Effector CD4-positive, alpha-beta T cell (primary cell): ENCODE data around the gene IFIT1.
"Not testable (repeated sequence)": the region's sequence is repeated elsewhere in the genome, so short reads cannot be mapped to it uniquely, and the experiment has no call there.

Experiments
- DNase-seq: peaks from one replicate; pipeline ENCODE4 v3.0.0-alpha.2; 2020

Gene IFIT1

GRCh38 chr10:89399956-89400355, 7.5 kb downstream of the IFIT1 start:
- DNase-seq: no peak

GRCh38 chr10:89403043-89403442, 10.6 kb downstream of the IFIT1 start:
- no peak for DNase-seq

- no peak for DNase-seq
Observed at GRCh38 chr10:89404104-89405047, 12.0 kb downstream of the IFIT1 start.

DNA sequence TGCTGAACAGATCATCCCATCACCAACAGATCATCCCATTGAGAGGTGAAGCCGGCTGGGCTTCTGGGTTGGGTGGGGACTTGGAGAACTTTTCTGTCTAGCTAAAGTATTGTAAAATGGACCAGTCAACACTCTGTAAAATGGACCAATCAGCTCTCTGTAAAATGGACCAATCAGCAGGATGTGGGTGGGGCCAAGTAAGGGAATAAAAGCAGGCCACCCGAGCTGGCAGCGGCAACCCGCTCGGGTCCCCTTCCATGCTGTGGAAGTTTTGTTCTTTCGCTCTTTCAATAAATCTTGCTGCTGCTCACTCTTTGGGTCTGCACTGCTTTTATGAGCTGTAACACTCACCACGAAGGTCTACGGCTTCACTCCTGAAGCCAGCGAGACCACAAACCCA, 13.8 kb downstream of the IFIT1 start:
- not testable (repeated sequence) for DNase-seq

DNA sequence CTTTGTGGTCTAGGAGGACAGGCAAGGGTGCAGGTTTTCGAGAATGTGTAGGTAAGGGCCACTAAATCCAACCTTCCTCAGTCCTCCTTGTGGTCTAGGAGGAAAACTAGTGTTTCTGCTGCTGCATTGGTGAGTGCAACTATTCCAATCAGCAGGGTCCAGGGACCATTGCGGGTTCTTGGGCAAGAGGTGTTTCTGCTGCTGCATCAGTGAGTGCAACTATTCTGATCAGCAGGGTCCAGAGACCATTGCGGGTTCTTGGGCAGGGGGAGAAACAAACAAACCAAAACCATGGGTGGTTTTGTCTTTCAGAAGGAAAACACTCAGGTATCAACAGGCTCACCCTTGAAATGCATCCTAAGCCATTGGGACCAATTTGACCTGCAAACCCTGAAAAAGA, 15.4 kb downstream of the IFIT1 start:
- DNase-seq: not testable (repeated sequence)

GRCh38 chr10:89409282-89409681, 16.9 kb downstream of the IFIT1 start:
- DNase-seq: not testable (repeated sequence)

- DNase-seq: not testable (repeated sequence)
Observed at GRCh38 chr10:89410551-89410950, 18.1 kb downstream of the IFIT1 start.

DNA sequence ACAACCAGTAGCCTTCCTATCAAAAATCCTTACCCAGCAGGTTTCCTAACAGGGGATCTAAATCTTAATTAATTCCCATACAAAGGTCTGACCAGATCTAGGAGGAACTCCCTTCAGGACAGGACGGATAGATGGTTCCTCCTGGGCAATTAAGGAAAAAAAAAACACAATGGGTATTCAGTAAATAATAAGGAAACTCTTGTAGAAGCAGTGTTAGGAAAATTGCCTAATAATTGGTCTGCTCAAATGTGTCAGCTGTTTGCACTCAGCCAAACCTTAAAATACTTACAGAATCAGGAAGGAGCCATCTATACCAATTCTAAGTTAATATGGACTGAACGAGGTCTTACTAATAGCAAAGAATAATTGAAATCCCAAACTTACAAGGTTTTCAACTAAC, 18.7 kb downstream of the IFIT1 start:
- not testable (repeated sequence) for DNase-seq

GRCh38 chr10:89412276-89412675, 19.9 kb downstream of the IFIT1 start:
- DNase-seq: not testable (repeated sequence)

DNA sequence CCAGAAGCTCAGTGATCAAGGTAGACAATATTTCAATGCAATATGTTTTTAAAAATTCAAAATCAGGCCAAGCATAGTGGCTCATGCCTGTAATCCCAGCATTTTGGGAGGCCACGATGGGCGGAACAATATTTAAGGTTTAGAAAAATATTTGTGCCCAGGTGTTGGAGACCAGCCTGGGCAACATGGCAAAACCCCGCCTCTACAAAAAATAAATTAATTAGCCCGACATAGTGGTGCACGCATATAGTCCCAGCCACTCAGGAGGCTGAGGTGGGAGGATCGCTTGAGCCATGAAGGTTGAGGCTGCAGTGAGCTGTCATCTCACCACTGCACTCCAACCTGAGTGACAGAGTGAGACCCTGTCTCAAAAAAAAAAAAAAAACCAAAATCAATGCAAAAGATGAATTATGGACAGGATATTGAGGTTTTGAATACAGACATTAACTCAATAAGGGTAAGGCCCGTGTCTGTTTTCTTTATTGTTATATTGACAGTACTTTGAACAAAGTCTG, 21.0 kb downstream of the IFIT1 start:
- DNase-seq: no peak

DNA sequence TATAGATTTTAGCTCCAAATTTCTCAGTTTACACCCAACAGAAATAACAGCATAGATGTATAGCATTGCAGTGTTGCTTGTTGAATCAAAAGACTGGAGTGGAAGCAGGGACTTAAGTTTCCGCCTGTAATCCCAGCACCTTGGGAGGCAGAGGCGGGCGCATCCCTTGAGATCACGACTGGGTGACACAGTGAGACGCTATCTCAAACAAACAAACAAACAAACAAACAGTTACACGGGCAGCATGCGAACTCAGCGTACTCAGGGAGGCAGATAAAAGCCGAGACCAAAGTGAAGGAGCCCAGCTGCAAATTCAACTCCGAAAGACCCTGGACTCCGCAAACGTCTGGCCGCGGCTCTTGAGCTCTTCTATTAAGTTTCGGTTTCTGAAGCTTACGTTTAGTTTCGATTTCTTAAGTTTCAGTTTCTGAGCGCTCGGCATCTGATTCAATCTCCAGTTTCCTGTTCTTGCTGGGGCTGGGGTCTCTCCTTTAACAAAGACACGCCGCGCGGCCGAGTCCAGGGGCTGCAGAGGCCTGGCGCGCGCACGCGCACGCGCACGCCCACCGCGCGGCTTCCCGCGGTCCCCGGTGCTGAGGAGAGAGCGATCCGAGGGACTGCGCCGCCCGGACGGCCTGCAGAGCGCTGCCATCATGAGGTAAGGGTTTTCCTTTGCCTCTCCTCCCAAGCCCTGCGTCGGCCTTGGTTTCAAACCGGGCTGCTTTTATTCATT, 21.9 kb downstream of the IFIT1 start, which contains the start of gene IFIT5:
TSS of gene IFIT5 (plus strand) at position 423 of the 733 bp plus-strand sequence. CDS start at position 654, 231 bp downstream.
- DNase-seq: peak; percentile 45

DNA sequence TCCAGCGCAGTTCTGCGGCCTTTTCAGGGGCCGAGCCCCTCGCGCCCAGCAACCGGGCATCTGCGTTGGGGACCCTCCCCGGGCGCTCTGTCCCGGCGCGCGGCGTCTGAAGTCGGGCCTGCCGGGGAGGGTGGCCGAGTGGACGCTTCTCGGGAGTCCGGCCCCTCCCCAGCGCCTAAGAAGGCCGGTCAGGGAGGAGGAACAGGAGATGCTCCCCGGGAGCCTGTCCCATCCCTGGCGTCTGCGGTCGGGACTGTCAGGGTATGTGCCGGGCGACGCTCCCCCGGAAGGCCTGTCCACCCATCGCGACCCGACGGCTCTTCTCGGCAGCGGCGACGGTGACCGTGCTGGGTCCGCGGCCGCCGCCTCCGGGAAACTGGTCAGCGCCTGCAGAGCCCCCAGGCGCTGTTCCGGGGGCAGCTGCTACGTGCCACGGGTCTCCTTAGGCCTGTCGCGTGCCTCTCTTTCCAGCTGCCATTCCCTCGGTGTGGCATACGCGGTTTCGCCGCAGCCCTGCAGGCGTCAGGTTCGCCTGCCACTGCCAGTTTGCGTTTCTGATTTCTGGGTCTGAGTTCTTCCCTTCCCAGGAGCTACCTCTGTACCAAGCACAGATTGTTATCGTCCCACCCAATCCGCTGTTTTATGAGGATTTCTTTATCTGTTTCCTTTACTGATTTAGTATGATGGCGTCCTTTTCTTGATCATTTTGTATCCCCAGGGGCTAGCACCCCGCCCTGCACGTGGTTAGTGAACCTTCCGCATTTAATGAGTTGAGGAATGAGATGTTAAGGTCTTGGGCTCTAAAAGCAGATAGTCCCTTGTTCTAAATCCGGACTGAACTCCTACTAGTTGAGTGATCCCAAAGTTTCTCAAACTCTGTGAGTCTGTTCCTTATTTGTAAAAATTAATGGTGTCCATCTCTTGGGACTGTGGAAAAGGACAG, 22.7 kb downstream of the IFIT1 start:
- peak; percentile 27 for DNase-seq

- no peak for DNase-seq
Observed at GRCh38 chr10:89416465-89416864, 24.0 kb downstream of the IFIT1 start.

DNA sequence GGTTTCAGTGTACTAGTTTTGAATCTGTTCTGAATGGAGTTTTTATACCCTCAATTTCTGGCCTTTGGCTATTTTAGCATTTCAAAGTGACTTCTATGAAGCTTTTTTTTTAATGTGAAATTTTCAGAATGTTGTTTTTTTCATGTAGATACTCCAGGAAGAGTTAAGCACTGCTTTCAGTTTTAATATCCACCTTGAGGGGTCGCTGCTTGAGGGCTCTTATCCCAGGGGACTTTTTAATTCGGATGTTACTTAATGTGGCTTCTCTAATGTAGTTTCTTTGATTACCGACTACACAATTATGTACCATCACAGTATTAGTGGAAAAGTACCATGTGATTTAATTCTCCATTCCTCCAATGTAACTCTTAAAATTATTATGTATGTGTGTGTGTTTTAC, 27.1 kb downstream of the IFIT1 start:
- DNase-seq: peak; percentile 19

GRCh38 chr10:89421018-89421476, 28.6 kb downstream of the IFIT1 start:
- DNase-seq: no peak

DNA sequence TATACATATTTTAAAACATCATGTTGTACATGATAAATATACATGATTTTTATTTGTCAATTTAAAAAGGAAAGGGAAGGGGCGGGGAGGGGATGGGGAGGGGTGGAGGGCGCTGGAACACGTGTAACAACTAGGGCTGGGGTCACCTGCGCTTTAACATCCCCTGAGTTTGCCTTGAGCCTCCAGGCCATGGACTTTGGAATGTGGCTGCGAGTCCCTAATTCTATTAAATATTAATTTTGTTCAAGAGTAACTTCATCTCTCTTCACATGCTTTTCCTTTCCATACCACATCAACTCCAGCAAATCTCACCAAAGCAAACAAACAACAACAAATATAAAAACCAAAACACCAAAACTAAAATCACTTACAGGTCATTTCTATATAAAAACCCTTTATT, 32.6 kb downstream of the IFIT1 start:
- DNase-seq: no peak

GRCh38 chr10:89426230-89426868, 33.9 kb downstream of the IFIT1 start:
- no peak for DNase-seq

GRCh38 chr10:89427629-89428028, 35.2 kb downstream of the IFIT1 start:
- no peak for DNase-seq

DNA sequence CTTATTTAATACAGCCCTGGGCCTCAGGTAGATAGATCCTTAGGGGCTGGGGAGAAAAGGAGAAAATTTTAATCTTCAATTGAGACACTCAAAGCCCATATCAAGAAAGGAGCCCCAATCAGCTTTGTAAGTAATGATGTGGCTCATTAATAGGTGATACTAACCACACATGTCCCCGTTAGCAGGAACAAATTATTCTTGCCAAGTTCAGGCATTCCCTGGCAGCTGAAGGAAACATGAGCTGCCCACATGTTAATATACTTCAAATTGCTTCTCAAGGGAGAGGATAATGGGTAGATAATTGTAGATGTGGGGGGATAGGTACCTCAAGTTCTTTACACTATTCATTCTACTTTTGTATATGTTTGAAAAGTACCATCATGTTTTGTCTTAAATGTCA, 36.5 kb downstream of the IFIT1 start:
- DNase-seq: no peak

DNA sequence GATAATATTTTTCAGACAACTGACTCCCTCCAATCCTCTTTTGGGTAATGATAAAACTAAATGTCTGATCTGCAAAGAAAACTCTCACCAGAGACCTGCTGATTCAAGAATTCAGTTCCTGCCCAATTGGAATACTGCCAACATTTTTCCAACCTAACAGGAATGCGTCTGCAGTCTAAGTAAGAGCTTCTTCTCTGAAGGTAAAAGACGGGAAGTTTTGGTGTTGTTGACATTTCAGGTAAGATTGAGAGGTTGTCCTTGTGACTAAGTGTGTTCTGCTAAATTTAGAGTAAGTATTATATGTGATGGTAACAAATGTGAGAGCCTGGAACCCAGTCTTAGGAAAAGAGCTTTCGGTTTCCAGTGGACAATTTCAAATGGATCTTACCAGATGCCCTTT, 39.6 kb downstream of the IFIT1 start:
- DNase-seq: no peak

GRCh38 chr10:89438525-89438924, 46.1 kb downstream of the IFIT1 start:
- no peak for DNase-seq
